GM18861 (cell line): Measurements from ENCODE around the gene DSG3.

ENCODE experiments used
- ATAC-seq: cut with Tn5 transposase; IDR thresholded peaks from one replicate; pipeline ENCODE4 v1.9.1; 2021; ENCODE audit not compliant: unreplicated experiment

Gene DSG3

GRCh38 chr18:31429623-31430022 is 17.9 kb upstream of the DSG3 start:
- no peak for ATAC-seq

DNA sequence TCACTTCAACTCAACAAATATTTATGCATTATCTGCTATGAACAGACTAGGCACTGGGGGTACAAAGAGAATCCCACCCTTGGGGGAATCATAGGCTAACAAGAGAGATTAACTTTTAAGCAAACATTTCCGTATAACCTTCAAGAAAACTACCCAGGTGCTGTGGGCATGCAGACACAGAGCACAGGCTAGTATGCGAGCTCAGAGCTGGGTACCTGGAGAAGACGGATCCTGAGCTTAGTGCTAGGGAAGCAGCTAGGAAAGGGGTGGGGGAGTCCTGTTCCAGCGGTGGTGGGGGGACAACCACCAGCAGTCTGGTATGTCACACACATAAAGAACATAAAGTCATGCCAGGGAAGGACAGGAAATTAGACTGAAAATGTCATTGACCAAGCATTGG is 17.5 kb upstream of the DSG3 start:
- ATAC-seq: no peak

GRCh38 chr18:31430554-31430953 is 17.0 kb upstream of the DSG3 start:
- ATAC-seq: no peak

DNA sequence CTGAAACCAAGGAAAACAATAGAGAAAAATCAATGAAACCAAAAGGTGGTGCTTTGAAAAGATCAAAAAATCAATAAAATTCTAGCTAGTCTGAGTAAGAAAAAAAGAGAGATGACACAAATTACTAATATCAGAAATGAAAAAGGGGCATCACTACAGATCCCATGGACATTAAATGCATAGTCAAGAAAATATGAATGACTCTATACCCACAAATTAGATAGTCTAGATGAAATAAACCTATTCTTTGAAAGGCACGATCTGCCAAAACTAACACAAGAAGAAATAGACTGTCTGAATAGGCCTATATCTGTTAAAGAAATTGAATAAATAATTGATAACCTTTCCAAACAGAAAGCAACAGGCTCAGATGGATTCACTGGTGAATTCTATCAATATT is 15.2 kb upstream of the DSG3 start:
- no peak for ATAC-seq

- ATAC-seq: no peak
Observed at GRCh38 chr18:31436825-31437224, 10.7 kb upstream of the DSG3 start.

DNA sequence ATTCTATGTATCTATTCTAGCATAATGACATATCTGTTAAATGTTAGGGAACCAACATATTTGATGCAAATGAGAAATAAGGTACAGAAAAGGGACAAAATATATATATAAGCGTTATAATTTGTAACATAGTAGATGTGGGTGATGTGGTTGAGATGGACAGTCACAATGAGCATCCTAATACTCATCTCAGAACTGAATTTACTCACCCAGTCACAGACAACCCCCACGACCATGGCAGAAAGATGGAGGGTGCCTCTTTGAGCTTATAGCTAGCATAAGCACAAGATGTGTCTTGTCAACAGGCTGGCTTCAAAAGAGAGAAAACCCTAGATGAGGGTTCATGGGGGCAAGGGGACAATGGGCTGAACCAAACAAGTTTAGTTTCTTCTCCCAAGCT is 9.1 kb upstream of the DSG3 start:
- ATAC-seq: peak; percentile 48

DNA sequence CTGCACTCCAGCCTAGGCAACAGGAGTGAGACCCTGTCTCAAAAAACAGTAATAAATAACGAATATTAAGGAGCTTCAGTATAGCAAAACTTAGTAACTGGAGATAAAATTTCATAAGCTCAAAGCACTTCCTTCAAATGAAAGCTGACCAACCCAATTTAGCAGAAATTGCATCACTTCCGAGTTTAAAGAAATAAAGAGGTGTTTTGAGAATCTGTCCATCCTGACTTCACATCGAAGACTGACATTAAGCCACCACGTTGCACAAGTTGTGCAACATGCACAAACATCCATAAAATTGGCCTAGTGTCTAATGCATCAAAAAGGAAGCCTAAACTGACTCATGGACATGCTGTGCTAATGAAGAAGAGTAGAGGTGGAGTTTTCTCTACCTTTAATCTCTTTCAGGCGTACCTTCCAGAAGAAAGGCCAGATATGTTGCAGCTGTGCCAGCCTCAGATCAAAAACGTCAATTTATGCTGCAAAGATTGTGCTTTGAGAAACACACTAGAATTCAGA is 7.7 kb upstream of the DSG3 start:
- no peak for ATAC-seq

- ATAC-seq: no peak
Observed at GRCh38 chr18:31440787-31441186, 6.8 kb upstream of the DSG3 start.

DNA sequence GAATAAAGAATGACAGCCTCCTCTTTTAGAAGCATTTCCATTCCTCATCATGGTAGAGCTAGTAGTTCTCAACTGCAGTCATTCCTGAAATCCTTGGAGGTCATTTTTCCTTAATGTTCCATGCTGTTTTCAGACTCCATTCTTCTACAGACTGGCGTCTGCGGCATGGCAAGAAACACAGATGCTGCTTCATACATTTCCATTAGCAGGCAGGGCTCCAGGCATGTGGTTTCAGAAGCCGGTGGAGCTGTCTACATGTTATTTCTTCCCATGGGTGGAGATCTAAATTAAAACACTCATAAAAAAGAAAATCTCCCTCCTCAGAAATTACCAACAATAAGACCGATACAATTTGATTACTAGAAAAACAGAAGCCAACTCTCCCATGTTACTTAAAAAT is 6.0 kb upstream of the DSG3 start:
- no peak for ATAC-seq

DNA sequence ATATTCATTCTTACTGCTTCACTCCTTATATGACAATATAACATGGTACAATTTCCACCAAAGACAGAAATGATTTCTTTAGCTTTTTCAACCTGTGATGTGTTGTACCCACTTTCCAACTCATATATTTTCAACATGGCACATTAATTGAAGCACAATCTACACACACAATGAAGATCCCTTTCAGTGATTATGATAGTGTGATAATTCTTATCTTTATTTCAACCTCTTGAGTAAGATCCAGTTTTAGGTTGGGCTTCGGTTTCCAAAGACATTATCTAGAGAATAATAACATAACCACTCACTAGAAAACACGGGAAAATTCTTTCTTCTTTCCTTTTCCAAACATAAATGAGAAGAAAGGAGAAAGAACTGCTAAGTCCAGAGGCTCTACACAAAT is 3.4 kb upstream of the DSG3 start:
- ATAC-seq: no peak

GRCh38 chr18:31445908-31446307 is 1.6 kb upstream of the DSG3 start:
- ATAC-seq: no peak

GRCh38 chr18:31446854-31447253 is 687 bp upstream of the DSG3 start:
- ATAC-seq: no peak

DNA sequence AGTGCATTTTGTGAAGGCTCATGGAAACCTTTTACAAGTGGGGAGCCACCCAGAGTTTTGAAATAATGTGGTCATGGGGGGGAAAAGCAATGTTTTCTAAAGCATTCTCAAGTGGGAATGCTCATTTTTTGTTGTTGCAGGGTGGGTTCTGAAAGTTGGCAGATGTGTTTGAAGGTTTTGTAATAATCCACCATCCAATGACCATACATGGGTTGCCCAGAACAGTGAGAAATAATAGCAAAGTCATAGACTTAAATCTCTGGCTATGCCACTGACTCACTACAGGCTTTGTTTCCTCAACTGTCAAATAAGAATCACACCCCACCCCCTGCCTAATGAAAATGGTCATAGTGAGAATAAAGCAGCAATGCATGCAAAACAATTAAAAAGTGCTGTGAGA is 2.9 kb downstream of the DSG3 start:
- no peak for ATAC-seq

DNA sequence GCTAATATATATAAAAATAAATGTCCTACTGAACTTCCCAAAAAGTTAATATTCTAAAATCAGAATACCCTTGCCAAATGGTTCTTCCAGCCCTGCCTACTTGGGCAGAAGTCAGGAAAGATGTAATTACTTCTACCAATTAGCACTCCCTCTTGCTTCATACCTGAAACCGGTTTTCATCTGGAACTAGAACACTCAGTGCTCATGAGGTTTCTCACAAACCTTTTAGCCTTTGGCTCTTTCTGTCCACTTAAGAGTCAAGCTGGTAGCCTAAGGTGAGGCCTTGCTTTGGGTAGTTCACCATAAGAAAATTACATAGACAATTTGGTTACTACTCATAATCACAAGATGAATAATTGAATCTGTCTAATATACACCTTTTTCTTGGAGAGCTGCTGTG is 4.1 kb downstream of the DSG3 start:
- no peak for ATAC-seq

DNA sequence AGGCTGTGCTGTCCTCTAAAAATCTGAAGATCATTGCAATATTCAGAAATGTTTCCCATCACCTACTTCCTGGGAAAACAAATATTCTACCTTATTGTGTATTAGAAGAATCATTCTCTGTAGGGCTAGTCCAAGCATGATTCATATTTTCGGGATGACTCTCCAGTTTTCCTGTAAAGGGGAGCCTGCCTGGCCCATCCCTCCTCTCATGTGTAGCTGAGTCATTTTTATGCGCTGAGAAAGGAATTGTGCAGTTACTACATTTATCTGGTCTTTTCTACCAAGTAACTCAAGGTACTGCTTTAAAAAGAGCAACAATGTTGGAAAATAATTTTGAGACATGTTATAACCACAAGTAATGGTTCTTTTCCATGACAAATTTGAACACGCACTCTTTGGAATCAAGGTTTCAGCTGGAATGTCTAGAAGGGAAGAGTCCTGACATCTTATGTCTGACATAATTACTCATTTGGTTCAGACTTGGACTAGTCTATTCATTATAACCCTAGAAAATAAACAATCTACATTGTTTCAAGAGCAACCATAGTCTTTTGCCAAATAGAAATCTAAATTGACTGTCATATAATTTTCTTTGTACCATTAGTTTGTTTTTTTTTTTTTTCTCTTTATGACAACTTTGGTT is 6.6 kb downstream of the DSG3 start:
- no peak for ATAC-seq

- no peak for ATAC-seq
Observed at GRCh38 chr18:31469629-31470028, 22.1 kb downstream of the DSG3 start.

GRCh38 chr18:31478688-31479087 is 31.1 kb downstream of the DSG3 start:
- no peak for ATAC-seq

GRCh38 chr18:31482051-31482450 is 34.5 kb downstream of the DSG3 start:
- ATAC-seq: no peak

DNA sequence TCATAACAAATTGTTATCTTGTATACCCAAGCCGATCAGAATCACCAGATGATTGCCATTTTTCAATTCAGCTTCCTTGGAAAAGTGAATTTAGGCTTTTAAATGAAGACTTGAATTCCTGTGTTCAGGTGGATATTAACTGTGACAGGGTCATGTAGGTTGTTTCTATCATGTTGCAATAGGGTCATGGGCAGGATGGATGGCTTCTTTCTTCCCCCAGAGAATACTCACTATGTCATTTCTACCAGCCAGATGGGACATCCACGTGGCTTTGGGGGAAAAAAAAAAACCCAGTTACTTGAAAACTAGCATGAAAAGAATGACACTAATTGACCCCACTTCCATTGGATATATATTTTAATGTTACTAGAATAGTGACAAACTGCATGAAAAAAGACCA is 35.9 kb downstream of the DSG3 start:
- ATAC-seq: no peak

GRCh38 chr18:31484461-31484860 is 36.9 kb downstream of the DSG3 start:
- ATAC-seq: no peak

DNA sequence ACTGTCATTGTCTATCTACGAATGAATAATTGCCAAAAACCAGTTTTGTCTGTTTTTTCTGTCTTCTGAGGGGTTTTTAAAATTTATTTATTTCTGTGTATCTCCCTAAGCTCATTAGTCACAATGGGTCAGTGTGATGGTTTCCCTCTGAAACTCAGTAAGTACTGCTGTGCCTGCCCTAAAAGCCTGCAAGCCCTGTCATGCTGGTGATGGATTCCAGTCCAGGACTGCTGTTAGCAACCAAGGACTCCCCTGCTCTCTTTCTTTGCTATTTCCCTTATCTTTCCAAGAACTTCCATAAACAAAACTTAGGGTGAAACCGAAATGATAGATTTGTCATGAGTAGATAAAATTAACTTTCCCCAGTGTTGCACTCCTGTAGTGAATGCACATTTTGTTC is 38.6 kb downstream of the DSG3 start:
- ATAC-seq: no peak

DNA sequence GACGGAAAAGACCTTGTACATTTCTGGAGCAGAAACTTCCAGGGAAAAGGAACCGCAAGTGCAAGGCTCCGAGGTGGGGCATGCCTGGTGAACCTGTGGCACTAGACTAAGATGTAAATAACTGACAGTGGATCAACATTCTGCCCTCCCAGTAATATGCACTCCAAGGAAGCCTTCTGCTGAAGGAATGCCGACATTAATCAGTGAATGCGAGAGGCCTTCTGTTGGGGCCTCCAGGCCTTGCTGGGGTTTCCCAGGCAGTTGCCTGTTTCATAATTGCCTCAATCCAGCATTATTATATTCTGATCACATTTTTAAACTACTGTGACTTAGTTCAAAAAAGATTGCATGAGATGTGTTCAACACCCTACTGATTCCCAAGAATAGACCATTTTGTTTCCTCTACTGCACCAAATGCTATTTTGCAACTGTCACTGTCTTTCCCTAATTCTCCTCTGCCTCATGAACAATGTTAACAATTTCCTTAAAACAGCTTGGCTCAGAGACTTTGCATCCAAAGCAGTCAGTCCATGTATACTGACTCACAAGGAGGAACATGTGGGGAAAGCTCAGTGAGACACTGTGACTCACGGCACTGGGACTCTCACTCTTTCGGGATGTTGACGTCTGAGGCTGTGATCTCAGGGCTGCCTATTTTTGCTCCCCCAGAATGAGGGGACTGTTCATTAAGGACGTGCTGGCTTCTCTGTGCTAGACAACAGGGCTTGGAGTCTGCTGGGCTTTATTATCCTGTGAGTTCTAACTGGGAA is 39.9 kb downstream of the DSG3 start:
- ATAC-seq: no peak

- ATAC-seq: no peak
Observed at GRCh38 chr18:31489311-31489710, 41.8 kb downstream of the DSG3 start.
